SK-N-DZ (cell line): Measurements from ENCODE around the gene C5orf58. TPM values are rescaled to one million over a fixed set of nuclear protein-coding genes. Genes with fewer than 3 reads are reported as not detected.

Experiments used
- DNase-seq: peaks from one replicate; pipeline ENCODE4 v3.0.0-alpha.2; 2015; ENCODE audit warnings: low spot score
- polyA plus RNA-seq, 2 experiments: library from polyadenylated mRNA; depleted of rRNA; stranded (reverse); fragments of >200 nt; gene quantifications; 2 replicates each; pipeline ENCODE4 v1.2.3, GENCODE V29; 2014

C5orf58 gene, protein sequence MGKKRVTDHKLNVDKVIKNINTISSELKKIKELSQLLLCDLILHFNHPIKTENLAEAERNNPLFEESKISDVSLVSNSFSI
- not detected in 2 replicates for polyA plus RNA-seq (2014; cell fraction: cytosol; rRNA removed)
- polyA plus RNA-seq (2014; cell fraction: nucleus; rRNA removed) = not detected in 2 replicates

DNA sequence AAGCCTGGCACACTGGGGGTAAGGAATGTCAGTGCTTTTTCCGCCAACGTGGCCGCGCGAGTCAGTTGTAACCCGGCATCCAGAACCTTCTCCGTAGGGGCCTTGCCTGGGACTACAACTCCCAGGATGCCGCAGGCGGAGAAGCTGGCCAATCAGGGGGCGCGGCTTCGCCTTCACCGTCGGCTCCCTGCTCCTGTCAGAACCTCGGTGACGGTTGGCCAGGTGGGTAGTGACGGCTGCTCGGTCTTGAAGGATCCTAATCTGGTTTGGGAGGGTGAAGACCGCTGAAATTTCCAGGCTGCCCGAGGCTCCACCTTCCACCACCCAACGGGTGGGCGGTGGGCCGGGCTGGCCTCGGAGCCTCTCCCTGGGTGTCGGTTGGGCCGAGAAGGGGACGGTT, at the start of gene C5orf58:
TSS of gene C5orf58 (plus strand) at position 200 of the 400 bp plus-strand sequence. CDS start 1,992 bp downstream, outside the sequence.
- DNase-seq = no peak

DNA sequence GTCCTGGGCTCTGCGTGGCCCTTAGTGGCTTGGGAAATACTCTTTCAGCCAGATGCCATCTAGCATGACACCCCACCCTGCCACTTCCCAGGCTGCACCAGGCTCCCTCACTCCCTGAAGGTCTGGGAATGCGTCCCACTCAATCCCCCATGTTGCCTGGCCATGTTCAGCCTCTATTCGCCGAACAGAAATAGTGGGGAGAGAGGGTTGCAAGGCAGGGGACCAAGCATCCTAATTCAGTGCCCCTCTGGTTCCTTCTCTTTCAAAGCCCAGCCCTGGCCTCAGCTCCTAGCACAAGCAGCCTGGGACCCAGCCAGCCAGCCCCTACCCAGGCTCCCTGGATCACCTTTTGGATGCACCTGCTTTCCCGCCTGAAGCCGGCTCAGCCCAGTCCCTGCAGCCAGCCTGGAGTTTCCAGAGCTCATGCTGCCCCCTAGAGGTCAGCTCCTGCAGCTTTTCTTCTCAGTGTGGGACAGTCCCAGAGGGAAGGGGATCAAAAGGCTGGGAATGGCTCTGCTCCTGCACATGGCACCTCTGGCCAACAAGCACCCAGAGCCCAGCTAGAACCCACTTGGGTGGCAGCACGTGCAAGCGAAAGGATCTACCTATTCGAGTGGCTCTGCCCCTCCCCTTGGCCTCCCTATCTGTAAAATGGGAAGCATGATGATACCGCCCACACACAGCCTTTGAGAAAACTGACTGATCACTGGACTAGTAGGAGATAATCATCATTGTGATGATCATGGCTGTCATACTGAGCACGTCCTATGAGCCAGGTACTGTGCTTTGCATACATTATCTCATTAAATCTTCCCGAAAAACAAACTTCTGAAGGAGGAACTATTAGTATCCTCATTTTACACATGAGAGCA, 48.7 kb upstream of the C5orf58 start:
- peak; percentile 73 for DNase-seq

DNA sequence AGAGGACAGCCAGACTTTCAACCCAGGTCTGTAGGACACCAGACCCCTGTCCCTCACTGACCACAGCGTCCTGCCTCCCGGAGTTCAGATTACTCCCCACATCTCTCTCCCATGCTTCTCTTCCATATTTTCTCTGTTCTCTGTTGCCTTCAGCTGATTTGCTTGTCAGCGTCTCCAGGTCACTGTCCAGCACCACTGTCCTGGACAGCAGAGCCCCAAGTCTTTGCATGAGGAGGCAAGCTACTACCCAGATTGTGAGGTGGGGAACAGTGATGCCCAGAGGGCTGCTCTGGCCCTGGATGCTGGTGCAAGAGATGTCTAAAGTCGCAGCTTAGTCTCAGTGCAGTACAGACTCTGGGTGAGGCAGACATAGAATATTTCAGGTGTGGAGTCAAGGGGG, 48.0 kb upstream of the C5orf58 start:
- DNase-seq = no peak

DNA sequence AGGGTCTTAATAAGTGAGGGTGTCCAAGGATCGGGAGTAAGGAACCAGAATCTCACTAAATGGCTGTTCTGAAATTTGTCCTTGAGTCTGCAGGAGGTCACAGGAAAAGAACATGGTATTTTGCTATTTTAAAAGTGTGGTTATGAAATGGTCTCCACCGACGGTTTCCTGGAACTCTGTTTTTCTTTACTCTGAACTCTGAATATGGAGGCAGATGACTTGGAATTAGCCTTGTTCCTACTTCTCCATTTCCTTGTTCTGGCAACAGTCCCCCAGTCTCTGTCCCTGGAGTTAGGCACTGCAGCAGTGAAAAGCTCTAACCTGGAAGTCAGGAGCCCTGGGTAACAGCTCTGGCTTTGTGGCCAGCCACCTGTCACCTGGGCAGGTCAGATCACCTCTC, 46.6 kb upstream of the C5orf58 start:
- no peak for DNase-seq

DNA sequence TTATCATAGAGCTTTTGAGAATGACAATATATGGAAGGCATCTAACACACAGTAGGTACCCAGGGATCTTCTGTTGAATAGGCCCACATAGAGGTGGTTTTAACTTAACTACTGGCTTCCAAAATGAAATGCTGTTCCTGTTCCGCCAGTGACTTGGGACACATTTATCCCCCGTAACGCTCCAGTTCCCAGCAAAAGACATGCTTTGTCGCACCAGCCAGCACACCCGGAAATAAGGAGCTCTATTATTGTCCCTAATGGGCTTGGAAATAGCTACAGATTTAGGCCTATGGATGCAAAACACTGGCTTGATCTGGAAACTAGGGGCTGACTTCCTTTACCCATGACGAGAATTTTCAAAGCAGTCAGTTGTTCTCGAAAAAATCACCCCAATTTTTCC, 45.9 kb upstream of the C5orf58 start:
- no peak for DNase-seq

DNA sequence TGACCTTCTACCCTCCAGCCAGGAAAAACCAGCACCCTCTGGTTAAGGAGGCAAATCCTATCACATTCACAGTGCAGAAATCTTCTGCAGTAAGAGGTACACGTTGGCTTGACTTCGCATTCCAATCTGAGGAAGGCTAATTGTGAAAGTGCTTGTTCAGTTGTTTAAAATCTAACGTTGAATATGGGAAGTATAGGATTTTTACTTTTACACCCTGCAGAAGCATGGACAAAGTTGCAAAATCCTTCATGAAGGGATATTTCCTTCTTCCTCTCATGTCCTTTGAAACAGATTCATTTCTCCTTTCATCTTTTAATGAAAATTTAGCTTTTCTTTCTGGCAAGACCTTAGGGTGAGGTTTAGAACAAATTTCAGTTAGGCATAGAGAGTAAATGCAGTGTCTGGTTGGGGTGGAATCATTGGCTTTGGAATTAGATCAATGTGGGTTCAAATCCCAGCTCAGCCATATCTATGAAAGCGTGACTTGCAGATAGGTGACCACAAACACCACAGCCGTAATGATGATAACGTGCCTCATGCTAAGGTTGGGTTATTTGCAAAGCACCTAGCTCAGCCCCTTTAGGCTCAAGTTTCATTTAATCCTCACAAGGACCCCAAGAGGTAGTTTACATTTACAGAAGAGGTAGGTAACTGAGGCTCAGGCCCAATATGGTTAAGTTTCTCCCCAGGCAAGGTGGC, 42.2 kb upstream of the C5orf58 start:
- DNase-seq = no peak

DNA sequence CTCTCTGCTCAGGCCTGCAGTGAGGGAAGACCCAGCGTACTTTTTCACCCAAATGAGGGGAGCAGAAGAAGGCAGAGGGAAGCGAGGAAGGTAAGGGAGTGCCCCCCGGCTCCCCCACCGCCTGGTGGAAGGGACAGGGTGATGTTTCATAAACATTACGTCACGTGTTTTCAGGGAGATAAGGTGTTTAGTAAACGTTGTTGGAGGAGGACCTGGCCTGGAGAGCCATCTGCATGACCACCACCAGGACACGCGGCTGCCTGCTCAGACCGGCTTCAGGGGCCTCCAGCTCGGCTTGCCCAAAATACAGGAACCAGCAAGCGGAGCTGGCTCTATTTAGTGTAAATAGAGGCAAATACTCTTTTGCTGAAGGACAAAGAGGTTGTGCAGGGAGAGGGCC, 40.0 kb upstream of the C5orf58 start:
- no peak for DNase-seq

DNA sequence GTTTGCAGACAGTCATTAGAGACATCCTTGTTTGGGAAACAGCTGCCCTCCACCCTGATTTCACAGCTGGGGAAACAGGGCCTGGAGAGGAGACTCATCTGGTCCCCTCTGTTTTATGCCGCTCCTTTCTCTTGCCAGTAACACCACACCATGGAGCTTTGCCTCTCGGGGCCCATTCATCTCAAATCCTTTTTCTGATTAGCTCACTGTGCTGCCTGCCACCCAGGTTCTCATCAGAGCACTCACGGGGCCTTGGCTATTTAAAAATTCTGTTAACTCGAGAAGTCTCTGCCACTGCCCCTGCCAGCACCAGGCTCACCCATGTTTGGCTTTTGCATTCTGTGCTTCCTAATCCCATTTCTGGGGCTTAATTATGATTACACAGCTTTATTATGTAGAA, 36.8 kb upstream of the C5orf58 start:
- no peak for DNase-seq

DNA sequence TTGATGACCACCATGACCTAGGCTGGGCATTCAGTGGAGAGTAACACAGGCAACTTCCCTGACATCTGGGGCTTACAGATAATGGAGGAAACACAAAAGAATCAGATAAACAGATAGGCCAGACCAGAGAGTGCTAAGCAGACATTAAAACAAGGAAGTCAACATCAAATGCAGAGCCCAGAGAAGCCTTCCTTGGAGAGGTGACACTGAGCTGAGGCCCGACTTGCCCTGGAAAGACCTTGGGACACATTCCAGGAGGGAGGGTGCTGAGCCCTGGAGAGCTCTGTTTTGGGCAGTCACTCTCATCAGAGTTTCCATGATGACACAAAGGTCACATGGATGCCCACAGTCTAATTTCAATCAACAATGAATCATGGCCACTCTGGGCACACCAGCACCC, 31.9 kb upstream of the C5orf58 start:
- no peak for DNase-seq

DNA sequence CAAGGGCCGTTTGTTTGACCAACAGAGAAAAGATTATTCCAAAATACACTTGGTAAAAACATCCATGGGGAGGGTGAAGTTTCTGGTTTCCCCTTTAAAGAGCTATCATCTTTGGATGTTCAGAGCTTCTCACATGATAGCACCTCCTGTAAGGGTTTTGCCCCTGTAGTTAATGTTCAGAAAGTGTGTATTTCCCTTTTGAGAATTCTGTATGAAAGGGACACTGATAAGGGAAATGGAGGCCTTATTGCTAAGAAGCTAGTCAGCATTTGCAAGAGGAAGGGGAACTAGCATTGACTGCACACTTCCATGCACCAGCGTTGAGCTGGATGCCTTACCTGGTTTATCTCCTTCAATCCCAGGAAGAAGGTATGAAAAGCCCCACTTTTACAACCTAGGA, 31.5 kb upstream of the C5orf58 start:
- DNase-seq = no peak

DNA sequence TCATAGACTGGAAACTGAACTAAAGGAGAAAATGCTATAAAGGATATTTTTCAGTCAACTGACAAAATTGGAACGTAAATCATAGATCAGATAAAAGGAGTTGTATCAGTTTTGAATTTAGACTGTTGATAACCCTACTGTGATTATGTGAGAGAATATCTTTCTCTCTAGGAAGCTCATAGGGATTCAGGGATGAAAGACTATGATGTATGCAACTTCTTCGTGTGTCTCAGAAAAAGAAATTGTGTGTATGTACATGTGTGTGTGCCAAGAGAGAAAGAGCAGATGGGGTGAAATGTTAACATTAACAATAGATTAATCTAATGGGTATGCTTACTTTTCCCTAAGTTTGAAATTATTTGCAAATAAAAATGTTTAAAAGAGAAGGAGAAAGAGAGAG, 30.7 kb upstream of the C5orf58 start:
- DNase-seq = no peak

DNA sequence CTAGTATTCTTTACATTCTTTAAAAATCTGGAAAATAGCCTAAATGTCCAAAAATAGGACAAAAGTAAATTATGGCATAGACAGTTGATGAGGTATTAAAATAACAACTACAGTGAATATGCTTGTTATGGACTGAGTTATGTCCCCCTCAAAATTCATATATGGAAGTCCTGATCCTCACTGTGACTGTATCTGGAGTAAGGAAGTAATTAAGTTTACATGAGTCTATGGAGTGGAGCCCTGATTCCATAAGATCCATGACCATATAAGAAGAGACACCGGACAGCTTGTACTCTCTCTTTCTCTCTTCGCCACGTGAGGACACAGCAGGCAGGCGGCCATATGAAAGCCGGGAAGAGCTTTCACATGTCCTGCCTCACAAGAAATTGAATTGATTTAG, 28.6 kb upstream of the C5orf58 start:
- no peak for DNase-seq

DNA sequence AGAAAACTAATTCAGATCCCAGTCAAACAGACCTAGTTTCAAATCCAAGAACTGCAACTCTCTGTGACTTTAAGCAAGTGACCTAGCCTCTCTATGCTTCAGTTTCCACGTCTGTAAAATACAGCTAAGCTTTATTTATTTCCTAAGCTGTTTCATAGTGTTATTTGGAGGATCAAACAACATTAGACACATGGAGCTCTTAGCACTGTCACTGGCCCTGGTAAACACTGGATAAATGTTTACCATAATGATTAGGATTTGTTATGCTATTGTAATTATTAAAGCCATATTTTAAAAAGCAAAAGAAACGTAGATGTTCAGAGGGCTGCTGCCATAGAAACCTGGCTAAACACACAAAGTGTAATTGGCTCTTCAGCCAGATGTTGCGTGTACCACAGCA, 26.6 kb upstream of the C5orf58 start:
- DNase-seq = no peak

DNA sequence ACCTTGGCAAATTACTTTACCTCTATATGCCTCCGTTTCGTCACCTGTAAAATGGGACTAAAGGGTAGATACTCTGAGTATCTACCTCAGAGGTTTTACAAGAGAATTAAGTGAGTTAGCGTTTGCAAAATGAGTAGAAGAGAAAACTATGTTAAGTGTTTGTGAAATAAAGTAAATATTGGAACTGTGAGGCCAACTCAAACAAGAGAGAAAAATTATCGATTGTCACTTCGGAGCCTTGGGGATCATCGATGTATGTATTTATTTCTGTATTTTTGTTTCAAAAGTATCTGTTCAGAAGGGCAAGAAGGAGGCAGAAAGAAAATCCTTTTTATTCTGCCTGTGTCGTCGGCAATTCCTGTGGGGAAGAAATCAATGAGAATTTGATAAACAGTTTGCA, 25.8 kb upstream of the C5orf58 start:
- DNase-seq = no peak

DNA sequence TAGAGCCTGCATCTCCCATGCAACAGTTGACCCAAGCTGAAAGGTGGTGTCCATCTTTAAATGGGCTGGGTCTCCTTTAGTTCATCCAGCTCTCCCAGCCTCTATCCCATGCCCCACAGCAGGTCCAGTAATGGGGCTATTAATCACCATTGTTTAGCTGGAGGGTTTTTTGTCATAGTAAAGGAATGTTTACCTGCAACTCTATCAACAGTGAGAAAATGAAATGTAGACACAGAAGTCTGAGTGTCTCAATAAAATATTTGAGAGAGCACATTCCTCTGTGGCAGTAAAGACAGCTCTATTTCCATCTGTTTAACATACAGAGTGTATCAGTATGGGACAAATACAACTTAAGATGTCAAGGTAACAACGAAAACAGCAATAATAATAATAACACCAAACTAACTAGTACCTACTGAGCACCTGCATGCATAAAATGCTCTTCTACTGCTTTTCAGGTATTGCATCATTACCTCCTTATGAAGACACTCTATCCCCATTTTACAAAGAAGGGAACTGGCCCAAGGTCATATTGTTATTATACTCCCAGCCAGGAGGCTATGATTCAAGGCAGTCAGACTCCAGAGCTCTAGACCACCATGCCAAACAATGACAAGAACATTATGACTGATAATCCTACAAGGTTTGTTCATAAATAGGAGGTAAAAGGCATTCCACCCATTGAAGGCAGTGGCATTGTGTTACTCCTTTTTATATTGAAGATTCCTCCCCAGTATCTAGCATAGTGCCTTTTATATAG, 21.0 kb upstream of the C5orf58 start:
- no peak for DNase-seq

DNA sequence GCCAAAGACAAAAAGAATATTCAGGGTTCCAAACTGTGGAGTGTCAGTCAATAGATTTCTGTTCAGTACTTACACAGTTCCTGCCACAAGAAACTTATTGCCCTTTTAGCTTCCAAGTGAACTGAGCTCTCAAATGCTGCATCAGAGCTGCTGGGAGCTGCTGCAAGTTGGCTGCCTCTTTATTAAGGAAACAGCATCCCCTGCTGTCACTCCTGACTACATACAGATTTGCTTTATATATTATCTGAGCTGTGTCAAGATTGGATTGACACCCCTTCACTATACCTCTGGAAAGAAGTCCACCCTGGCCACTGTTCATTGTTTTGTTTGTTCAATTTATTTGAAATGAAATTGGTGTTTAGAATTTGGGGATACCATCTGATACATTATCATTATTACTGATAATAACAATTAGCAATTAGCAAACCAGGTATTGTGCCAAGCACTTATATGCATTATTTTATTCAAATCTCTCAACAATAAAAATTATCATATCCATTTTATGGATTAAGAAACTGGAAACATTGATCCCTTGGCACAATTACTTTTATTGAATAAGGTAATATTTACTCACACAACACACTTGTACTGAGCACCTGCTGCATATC, 16.4 kb upstream of the C5orf58 start:
- peak; percentile 43 for DNase-seq

DNA sequence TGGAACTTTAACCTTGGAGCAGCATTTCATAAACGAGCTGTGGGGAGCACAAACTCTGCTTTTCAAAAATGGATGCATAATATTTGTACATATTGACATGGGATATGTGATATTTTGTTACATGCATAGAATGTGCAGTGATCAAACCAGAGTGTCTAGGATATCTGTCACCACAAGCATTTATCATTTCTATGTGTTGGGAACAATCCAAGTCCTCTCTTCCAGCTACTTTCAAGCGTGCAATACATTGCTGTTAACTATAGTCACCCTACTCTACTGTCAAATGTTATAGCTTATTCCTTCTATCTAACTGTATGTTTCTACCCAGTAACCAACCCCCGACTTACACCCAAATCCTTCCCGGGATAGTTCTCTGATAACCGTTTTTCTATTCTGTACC, 15.0 kb upstream of the C5orf58 start:
- no peak for DNase-seq

DNA sequence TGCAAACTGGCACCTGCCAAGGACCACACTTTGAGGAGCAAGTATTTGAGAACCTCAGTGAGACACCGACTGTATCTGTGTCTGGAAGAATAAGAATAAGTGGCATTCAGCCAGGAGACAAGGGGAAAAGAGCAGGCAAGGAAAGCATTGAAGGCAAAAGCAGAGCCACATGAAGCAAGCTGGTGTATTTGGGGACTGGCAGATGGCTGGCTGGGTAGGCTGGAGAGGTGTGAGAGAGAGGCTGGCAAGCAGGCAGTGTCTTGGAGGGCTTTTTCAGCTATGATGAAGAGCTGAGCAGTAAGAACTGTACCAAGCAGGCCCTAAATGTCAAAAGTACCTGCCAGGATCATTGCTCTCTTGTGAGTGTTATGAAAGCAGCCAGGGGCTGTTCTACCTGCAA, 14.1 kb upstream of the C5orf58 start:
- DNase-seq = no peak

DNA sequence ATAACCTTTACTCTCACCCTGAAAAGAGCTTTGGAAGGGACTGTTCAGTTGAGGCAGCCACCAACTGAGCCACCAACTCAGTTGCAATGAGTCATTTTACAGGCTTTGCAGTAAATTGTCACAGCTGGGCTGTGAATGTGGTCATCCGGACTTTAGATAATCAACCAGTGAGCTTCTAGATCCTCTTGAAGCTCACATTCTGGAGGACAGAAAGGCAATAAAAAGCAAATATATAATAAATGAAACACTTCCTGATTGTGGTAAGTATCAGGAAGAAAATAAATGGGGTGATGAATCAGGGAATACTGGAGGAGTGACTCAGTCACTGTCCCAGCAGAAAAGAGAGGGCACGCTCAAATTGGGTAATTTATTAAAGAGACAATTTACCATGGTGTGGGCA, 13.2 kb upstream of the C5orf58 start:
- DNase-seq = no peak

DNA sequence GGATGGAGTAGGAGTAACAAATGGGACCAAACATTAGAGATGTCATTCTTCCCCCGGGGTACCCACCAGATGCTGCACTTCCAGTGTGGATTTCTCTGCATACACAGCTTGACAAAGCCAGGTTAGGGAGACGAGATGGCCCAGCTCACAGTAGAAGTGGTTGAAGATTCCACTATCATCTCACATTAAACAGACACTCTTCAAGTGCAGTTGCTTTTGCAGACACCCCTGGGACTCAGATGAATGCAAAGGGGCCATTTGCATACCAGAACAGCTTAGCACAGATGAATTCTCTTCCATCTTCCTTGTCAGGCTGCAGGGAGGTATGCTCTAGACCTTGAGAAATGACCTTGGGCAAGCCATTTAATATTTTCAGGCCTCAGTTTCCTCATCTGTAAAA, 12.6 kb upstream of the C5orf58 start:
- no peak for DNase-seq

DNA sequence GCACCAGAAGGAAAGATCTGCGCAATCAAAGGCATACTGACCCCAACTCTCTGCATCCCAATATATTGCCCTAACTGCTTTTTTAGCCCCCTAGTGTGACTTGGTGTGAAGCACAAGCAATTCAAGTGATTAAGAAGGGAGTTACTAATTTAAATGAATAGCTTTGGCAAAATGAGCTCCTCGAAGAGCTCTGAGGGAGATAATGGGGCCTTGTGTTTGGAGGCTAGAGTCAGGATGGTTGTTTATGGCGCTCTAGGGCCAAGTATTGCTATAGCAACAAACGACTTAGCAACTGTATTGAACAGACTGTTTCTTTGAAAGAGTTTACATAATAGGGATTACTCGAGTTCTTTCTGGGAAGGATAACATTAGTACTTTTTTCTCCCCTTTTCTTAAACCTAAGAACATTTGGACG, 11.5 kb upstream of the C5orf58 start:
- no peak for DNase-seq

DNA sequence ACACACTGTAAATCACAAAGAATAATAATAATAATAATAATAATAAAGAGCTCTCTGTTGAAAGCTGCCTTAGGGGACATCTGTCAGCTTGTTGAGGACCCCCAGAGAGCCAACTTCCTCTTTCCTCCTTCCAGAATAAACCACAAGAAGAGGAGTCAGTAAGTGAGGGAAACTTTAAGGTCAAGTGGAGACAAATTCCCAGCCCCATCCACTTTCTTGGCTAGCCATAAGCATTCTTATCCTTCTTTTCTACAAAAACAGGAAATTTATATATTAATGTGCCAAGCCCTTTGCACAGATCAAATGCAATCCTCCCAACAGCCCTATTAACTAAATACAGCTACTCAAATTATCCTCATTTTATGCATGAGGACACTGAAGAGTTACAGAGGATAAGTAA, 9.4 kb upstream of the C5orf58 start:
- DNase-seq = no peak
